ENCODE measurements around the gene CHST4. TPM values are rescaled to one million over a fixed set of nuclear protein-coding genes. Genes with fewer than 3 reads are reported as not detected.

CHST4 gene
- 0.14 TPM in 3 replicates for polyA plus RNA-seq
- not detected for polyA plus RNA-seq (2011; ENCODE audit: low read depth)
- polyA plus RNA-seq (2011; cell fraction: cytosol; rRNA removed), result 0.08 and 0.17 TPM in 2 replicates
- polyA plus RNA-seq (2011; cell fraction: nucleus; rRNA removed), result 0.09 and 0.17 TPM in 2 replicates
- 0.09 TPM in 1 of 2 replicates, not detected in the other for polyA plus RNA-seq (2012; ENCODE audit: low replicate concordance)
- 0.10 to 0.43 TPM in 2 of 3 replicates, not detected in the other for polyA minus RNA-seq
- polyA minus RNA-seq (2011; cell fraction: cytosol; rRNA and poly(A)+ RNA removed), result not detected
- 0.32 TPM in 1 of 2 replicates, not detected in the other for polyA minus RNA-seq (2011; cell fraction: nucleus; rRNA and poly(A)+ RNA removed)

GRCh38 chr16:71526111-71526631, at the start of gene CHST4:
TSS of gene CHST4 (plus strand) at chr16:71526426. CDS start at chr16:71536678, 10,252 bp downstream.
- dilution Hi-C loops (cut with MboI; ENCODE audit: extremely low pct_ligation_motif_present, low sequenced_read_pairs), result no loop called here
- Histone ChIP-seq H3K79me2 (ENCODE audit: control insufficient read depth, insufficient read depth, low read length) (no peaks in the 10 kb centered on the region), H4K20me1 (ENCODE audit: control insufficient read depth, extremely low read depth, insufficient read depth, low read length) (no peaks in the 10 kb centered on the region), H3K4me3 (ENCODE audit: control insufficient read depth in 2 of 3, extremely low read depth in 1 of 3, insufficient read depth in 2 of 3, low read depth in 1 of 3, low read length in 3 of 3) (peak within 1 kb of the TSS in 1 of 3 experiments; percentile 13), H3K9ac (ENCODE audit: control insufficient read depth, extremely low read depth, insufficient read depth, low read length) (no peak within 1 kb of the TSS), H3K27ac (ENCODE audit: control insufficient read depth, insufficient read depth, low read length) (no peak within 1 kb of the TSS), H3K27me3 (ENCODE audit: control insufficient read depth, extremely low read depth, insufficient read depth, low read length) (no peaks in the 10 kb centered on the region), H3K9me1 (ENCODE audit: control insufficient read depth, extremely low read depth, insufficient read depth, low read length) (no peaks in the 10 kb centered on the region), H3K4me1 (ENCODE audit: control insufficient read depth, extremely low read depth, insufficient read depth, low read length) (peaks cover 17% of the 10 kb centered on the region), H3K9me3 (ENCODE audit: control insufficient read depth, low read depth, low read length) (no peaks in the 10 kb centered on the region), H3K36me3 (ENCODE audit: control insufficient read depth in 2 of 2, extremely low read depth in 1 of 2, insufficient read depth in 2 of 2, low read length in 2 of 2) (no peaks in the 10 kb centered on the region), H3K4me2 (ENCODE audit: control insufficient read depth, extremely low read depth, insufficient read depth, low read depth, low read length) (peak within 1 kb of the TSS; percentile 58), H2AFZ (ENCODE audit: control insufficient read depth, low read length) (peak within 1 kb of the TSS; percentile 50)
- DNase-seq (ENCODE audit: low read depth, low spot score), result no peak
- FAIRE-seq, result peak; percentile 82
- no peak for TF ChIP-seq EZH2 (IDR thresholded peaks at IDR 0.05; ENCODE audit: low read length)
- TF ChIP-seq CTCF (optimal IDR thresholded peaks at IDR 0.05 in 1 of 3, IDR thresholded peaks at IDR 0.05 in 1 of 3, conservative IDR thresholded peaks at IDR 0.05 in 1 of 3; ENCODE audit: extremely low read depth in 1 of 3, insufficient read depth in 2 of 3, low read length in 3 of 3), result no peak

GRCh38 chr16:71476457-71477124, 49.6 kb upstream of the CHST4 start:
- FAIRE-seq (no peak), DNase-seq (ENCODE audit: low read depth, low spot score) (no peak)
- dilution Hi-C loops (cut with MboI; ENCODE audit: extremely low pct_ligation_motif_present, low sequenced_read_pairs), result no loop called here
- no peaks in the 10 kb centered on the region for H3K9me1 ChIP-seq (ENCODE audit: control insufficient read depth, extremely low read depth, insufficient read depth, low read length)
- no peak overlapping the region for H3K4me2 ChIP-seq (ENCODE audit: control insufficient read depth, extremely low read depth, insufficient read depth, low read depth, low read length)
- H3K4me1 ChIP-seq (ENCODE audit: control insufficient read depth, extremely low read depth, insufficient read depth, low read length), result peaks cover 18% of the 10 kb centered on the region
- peaks cover 5 to 7% of the 10 kb centered on the region in 2 experiments for H3K36me3 ChIP-seq (ENCODE audit: control insufficient read depth in 2 of 2, extremely low read depth in 1 of 2, insufficient read depth in 2 of 2, low read length in 2 of 2)
- H2AFZ ChIP-seq (ENCODE audit: control insufficient read depth, low read length), result no peak overlapping the region
- no peaks in the 10 kb centered on the region for H3K27me3 ChIP-seq (ENCODE audit: control insufficient read depth, extremely low read depth, insufficient read depth, low read length)
- H3K79me2 ChIP-seq (ENCODE audit: control insufficient read depth, insufficient read depth, low read length), result no peaks in the 10 kb centered on the region
- H3K9ac ChIP-seq (ENCODE audit: control insufficient read depth, extremely low read depth, insufficient read depth, low read length), result no peak overlapping the region
- no peak overlapping the region for H3K4me3 ChIP-seq (ENCODE audit: control insufficient read depth in 2 of 3, extremely low read depth in 1 of 3, insufficient read depth in 2 of 3, low read depth in 1 of 3, low read length in 3 of 3)
- peaks cover 5% of the 10 kb centered on the region for H3K9me3 ChIP-seq (ENCODE audit: control insufficient read depth, low read depth, low read length)
- no peak for TF ChIP-seq EZH2 (IDR thresholded peaks at IDR 0.05; ENCODE audit: low read length)
- no peak for TF ChIP-seq CTCF (optimal IDR thresholded peaks at IDR 0.05 in 1 of 3, IDR thresholded peaks at IDR 0.05 in 1 of 3, conservative IDR thresholded peaks at IDR 0.05 in 1 of 3; ENCODE audit: extremely low read depth in 1 of 3, insufficient read depth in 2 of 3, low read length in 3 of 3)
- no peaks in the 10 kb centered on the region for H4K20me1 ChIP-seq (ENCODE audit: control insufficient read depth, extremely low read depth, insufficient read depth, low read length)
- no peak overlapping the region for H3K27ac ChIP-seq (ENCODE audit: control insufficient read depth, insufficient read depth, low read length)
